Calu3 (cell line): Measurements from ENCODE around the gene RANBP1. TPM values are rescaled to one million over a fixed set of nuclear protein-coding genes. Genes with fewer than 3 reads are reported as not detected.

Experiments used
- BruUV-seq: library from RNA; stranded (reverse); fragments of 400-500 nt; replicated peaks from 2 replicates; lab custom pipeline; 2021; lab: Mats Ljungman, UMichigan
- CTCF ChIA-PET: fragments of 300-600 bp; sonication (Branson Sonifier 250); formaldehyde crosslinking; loops from one replicate; lab custom pipeline; 2022; ENCODE audit warnings: antibody characterized with exemption; lab: Charles Lee
- DNase-seq: peaks from one replicate; pipeline ENCODE4 v3.0.0; 2022
- H3K27ac Mint-ChIP-seq: one replicate; pipeline ENCODE4 v1.8.0; 2022; ENCODE audit warnings: mixed read lengths; ENCODE audit not compliant: unreplicated experiment
- H3K27me3 Mint-ChIP-seq: one replicate; pipeline ENCODE4 v1.8.0; 2022; ENCODE audit warnings: mixed read lengths; ENCODE audit not compliant: unreplicated experiment
- H3K36me3 Mint-ChIP-seq: one replicate; pipeline ENCODE4 v1.8.0; 2022; ENCODE audit warnings: mild to moderate bottlenecking, moderate library complexity, mixed read lengths; ENCODE audit not compliant: insufficient read depth, unreplicated experiment
- H3K4me1 Mint-ChIP-seq: one replicate; pipeline ENCODE4 v1.8.0; 2022; ENCODE audit warnings: mild to moderate bottlenecking, low read depth, mixed read lengths; ENCODE audit not compliant: unreplicated experiment
- H3K4me3 Mint-ChIP-seq: one replicate; pipeline ENCODE4 v1.8.0; 2022; ENCODE audit warnings: mild to moderate bottlenecking, low read depth, moderate library complexity, mixed read lengths; ENCODE audit not compliant: unreplicated experiment
- H3K9me3 Mint-ChIP-seq: one replicate; pipeline ENCODE4 v1.8.0; 2022; ENCODE audit warnings: low read depth, mixed read lengths; ENCODE audit not compliant: unreplicated experiment
- CTCF ChIP-seq: fragments of 200-600 bp; IDR thresholded peaks from one replicate; pipeline ENCODE4 v1.8.0; 2022; ENCODE audit warnings: antibody characterized with exemption; ENCODE audit not compliant: unreplicated experiment
- intact Hi-C: fragments of 100-400 bp; cut with micrococcal nuclease; formaldehyde crosslinking; loops from one replicate; pipeline ENCODE4 v1.10.0; 2022; ENCODE audit not compliant: unreplicated experiment
- total RNA-seq: library from RNA; stranded (reverse); gene quantifications from 2 replicates; pipeline ENCODE4 v1.2.3, GENCODE V29; 2022

Gene RANBP1
- total RNA-seq, 1 experiment from 2014 or later = 208 TPM

DNA sequence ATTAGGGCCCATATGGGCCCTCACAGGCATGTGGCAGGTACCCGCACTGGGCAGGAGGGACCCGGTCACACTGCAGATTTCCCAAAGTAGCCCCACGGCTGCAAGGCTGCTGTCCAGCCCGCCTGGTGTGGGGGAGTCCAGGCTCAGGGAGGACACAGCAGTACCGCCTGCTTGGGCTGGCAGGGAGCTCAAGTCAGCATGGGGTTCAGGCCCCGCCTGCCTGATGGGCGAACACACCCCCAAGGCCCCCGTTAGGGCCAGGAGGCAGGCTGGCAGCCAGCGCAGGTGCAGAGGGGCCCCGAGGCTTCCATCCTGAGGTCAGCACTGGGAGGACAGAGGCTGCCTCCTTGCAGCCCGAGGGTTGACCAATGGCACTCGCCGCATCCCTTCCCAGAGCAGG is 21.2 kb downstream of the RANBP1 start:
- H3K9me3 Mint-ChIP-seq = no peaks in the 10 kb centered on the region
- BruUV-seq = no TSS peak
- H3K27me3 Mint-ChIP-seq = no peaks in the 10 kb centered on the region
- H3K27ac Mint-ChIP-seq = no peak overlapping the region
- peaks cover 25% of the 10 kb centered on the region for H3K36me3 Mint-ChIP-seq
- intact Hi-C loops = no loop called here
- CTCF ChIA-PET = interaction anchor here (0.6 kb wide), 1 partner anchor 1432 kb away, joined by 4 read pairs; no protein-coding TSS in a partner anchor
- no peak for TF ChIP-seq CTCF
- DNase-seq = no peak
- H3K4me1 Mint-ChIP-seq = peaks cover 7% of the 10 kb centered on the region
- H3K4me3 Mint-ChIP-seq = no peak overlapping the region

- no peak for TF ChIP-seq CTCF
- Mint-ChIP-seq H3K36me3 (peaks cover 18% of the 10 kb centered on the region), H3K27me3 (no peaks in the 10 kb centered on the region), H3K27ac (no peak overlapping the region), H3K4me1 (peaks cover 7% of the 10 kb centered on the region), H3K4me3 (no peak overlapping the region), H3K9me3 (no peaks in the 10 kb centered on the region)
- no peak for DNase-seq
- no TSS peak for BruUV-seq
- intact Hi-C loops = no loop called here
- CTCF ChIA-PET = interaction anchor here (0.6 kb wide), 1 partner anchor 1431 kb away, joined by 4 read pairs; no protein-coding TSS in a partner anchor
Observed at GRCh38 chr22:20137671-20138416, 21.9 kb downstream of the RANBP1 start.

DNA sequence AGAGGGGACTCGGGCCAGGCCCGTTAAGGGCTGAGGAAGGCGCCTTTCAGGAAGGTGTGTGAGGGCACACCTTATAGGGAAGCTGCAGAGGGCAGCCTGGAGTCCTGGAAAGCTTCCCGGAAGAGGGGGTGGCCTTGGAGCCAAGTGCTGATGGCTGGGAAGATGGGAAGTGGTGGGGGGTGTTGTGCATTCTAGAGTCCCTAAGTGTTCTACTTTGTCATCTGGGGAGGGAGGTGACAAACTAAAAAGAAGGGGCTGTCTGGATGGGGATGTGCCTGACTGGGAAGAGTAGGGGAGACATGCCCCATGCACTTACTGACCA is 22.5 kb downstream of the RANBP1 start:
- intact Hi-C loops = no loop called here
- Mint-ChIP-seq H3K9me3 (no peaks in the 10 kb centered on the region), H3K4me3 (no peak overlapping the region), H3K36me3 (peaks cover 14% of the 10 kb centered on the region), H3K27ac (no peak overlapping the region), H3K27me3 (no peaks in the 10 kb centered on the region), H3K4me1 (peaks cover 7% of the 10 kb centered on the region)
- no peak for TF ChIP-seq CTCF
- no peak for DNase-seq
- CTCF ChIA-PET = no interaction called here
- BruUV-seq = no TSS peak

GRCh38 chr22:20138868-20139267 is 23.0 kb downstream of the RANBP1 start:
- intact Hi-C loops = no loop called here
- no peak for TF ChIP-seq CTCF
- no peak for DNase-seq
- Mint-ChIP-seq H3K9me3 (no peaks in the 10 kb centered on the region), H3K27me3 (no peaks in the 10 kb centered on the region), H3K27ac (no peak overlapping the region), H3K4me1 (peaks cover 3% of the 10 kb centered on the region), H3K36me3 (peaks cover 17% of the 10 kb centered on the region), H3K4me3 (no peak overlapping the region)
- CTCF ChIA-PET = no interaction called here
- BruUV-seq = no TSS peak
